Measurements from ENCODE around the gene DESI1.
"Not testable (repeated sequence)": the region's sequence is repeated elsewhere in the genome, so short reads cannot be mapped to it uniquely, and the experiment has no call there.

DESI1 gene

DNA sequence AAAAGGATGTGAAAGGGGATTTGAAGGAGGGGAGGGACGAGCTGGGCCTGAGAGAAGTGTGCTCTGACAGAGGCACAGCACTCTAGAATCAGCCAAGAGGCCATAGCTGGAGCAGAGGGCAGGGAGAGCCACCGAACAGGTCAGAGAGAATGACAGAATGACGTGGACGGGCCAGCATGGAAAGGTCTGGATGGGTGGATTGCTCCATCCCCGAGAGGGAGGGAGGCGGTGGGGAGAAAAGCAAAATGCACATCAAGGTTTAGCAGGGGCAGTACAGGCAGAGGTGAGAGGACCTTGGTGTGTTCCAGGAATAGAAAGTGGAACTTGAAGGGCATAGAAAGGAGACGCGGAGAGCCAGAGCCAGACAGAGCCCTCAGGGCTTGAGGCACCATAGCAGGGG lies 38.1 kb downstream of the DESI1 start:
- no peak for DNase-seq

DNA sequence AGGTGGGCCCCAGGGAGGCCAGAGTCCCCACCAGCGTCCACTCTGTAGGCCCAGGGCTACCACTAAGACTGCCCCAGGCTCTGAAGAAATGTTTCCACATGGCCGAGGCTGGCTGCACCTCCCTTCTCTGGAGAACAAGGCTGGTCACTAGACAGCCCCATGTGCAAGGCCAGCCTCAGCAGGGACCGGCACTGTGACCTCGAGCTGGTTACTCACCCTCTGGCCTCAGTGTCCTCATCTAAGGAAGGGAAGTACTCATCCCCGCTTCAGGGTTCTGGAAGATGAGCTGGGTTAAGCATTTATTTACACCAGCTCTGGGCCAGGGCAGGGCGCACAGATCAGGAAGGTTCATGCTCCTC lies 40.9 kb downstream of the DESI1 start:
- DNase-seq: no peak

DNA sequence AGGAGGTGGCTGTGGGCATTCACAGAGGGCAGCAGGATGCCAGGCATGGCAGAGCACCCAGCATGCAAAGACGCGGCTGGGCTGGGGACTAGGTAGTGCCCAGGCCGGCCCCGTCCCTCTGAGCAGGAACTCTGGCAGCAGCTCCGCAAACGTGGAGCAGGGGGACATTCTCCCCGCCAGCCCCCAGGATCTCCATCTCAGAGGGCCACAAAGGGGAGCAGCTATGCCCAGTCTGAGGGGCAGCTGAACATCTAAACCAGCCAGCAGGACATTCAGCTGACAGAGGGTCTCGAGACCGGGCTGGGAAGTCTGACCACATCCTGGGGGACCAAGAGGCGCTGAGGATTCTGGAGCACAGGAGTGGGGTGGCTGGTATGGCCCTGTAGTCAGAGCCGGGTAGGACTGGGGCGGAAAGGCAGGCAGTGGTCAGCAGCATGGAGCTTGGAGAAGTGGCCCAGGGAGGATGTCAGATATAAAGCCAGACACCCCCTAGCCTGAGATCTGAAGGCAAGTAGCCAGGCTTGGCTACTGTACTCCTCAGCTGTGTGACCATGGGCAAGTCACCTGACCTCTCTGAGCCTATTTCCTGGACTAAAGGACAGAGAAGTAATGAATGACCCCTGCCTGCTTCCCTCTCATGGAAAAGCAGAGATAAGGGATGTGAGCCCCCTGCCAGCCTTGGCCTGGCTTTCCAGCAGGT lies 41.4 kb downstream of the DESI1 start:
- no peak for DNase-seq

DNA sequence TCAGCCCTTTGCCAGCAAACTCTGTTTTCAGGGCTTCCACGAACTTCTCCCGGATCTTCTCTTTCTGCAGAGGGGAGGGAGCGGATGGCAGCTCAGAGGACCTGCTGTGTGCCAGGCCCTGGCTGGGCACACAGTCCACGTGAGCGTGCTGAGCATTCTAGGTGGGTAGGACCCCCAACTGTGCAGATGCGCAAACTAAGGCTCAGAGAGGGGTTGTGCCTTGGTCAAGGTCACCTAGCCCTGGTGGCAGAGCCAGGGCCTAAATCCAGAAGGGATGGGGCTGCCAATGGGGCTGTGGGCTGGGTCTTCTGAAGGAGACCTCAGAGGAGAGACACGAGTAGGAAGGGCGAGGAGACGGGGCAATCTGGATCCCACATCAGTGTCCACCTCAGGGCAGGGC lies 42.0 kb downstream of the DESI1 start:
- DNase-seq: no peak

DNA sequence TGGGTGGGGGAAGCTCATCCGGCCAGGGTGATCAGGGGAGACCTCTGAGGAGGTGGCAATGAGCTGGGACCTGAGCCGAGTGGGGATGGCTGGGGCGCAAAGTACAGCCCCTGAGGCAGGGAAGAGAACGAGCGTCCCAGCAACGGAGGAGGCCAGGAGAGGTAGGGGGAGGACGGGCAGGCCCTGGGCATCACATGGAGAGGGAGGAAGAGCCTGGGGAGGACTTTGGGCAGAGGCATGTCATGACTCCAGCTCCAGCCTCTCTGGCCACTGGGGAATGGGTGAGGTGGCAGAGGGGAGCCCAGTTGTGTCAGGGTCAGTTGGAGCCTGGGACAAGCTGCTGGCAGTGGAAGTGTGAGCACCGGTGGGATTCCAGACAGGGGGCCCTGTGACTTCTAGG lies 42.7 kb downstream of the DESI1 start:
- no peak for DNase-seq

DNA sequence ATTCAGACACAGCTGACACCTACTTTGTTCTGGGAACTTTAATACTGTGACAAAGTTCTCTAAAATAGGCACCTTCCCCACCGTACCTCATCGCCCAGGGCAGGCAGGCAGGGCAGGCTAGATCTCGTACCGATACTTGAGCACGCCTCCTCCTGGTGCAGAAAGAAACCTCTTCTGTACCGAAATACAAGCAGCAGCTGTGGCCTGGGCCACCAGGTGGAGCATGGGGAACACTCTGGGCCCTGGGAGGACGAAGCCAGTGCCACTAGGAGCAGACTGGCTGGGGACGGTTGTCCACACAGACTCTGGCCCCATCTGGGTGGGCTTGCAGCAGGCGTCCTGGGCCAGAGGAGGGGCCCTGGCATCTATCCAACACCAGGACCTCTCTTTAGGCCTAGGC lies 44.0 kb downstream of the DESI1 start:
- peak; percentile 38 for DNase-seq

DNA sequence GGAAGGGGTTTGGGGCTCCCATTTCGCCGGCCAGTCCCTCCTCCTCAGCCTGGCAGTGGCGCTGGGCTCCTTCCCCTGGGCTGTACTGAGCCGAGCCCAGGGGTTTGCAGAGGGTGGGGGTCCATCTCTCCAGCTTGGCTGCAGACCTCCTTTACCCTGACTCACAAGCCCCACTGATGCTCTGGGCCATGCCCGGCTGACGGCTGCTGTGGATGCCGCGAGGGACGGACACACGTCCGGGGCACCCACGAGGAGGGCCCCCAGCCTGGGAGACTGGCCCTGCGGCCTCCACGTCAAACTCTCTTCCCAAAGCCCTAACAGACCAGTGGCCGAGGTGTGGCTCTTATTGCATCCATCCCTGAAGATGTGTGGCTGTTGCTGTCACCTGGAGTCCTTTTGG lies 45.3 kb downstream of the DESI1 start:
- no peak for DNase-seq

DNA sequence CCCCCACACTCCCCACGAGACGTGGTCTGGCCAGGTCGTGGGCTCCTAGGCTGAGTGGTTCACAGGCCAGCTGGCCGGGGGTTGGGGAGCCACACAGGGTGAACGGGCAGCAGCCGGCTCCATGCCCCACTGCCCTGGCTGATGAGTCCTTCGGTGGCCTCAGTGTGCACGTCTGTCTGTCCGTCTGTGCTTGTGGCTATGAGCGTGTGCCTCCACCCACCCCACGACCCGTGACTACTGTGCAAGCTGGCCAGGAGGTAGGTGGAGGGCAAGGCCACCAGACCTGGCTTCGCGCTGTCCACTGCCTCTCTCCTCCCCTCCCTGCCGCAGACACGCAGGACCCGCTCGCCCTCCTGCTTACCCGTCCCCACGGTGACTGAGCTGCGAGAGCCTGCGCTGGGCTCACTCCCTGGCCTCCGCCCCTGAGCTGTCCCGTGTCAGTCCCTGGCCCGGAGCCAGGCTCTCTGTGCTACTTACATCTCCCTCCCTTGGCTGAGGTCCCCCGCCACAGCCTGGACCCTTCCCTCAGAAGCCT lies 45.9 kb downstream of the DESI1 start:
- DNase-seq: no peak

DNA sequence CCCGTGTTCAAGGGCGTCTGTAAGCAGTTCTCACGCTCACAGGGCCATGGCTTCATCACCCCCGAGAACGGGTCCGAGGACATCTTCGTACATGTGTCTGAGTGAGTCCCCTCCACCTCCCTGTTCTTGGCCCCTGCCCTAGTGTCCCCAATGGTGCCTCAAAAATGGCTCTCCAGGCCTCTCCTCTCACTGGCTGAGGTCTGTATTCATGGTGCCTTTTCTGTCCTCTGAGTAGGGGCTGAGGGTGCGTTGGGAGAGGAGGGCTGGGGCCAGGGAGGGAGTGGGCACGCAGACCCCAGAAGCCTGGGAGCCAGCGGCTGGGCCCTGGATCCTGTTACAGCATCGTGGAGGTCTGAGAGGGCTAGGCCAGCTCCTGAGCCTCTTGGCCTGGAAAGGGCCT lies 47.2 kb downstream of the DESI1 start:
- no peak for DNase-seq

DNA sequence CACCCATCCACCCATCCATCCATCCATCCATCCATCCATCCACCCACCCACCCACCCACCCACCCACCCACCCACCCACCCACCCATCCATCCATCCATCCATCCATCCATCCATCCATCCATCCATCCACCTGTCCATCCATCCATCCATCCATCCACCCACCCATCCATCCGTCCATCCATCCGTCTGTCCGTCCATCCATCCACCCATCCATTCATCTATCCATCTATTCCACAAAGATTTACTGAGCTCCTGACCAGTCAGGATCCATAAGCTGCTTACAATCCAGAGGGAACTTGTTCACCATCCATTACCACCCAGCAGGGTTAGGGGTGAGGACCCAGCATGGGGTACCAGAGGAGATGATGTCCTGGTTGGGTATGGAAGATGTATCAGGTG lies 48.5 kb downstream of the DESI1 start:
- not testable (repeated sequence) for DNase-seq

DNA sequence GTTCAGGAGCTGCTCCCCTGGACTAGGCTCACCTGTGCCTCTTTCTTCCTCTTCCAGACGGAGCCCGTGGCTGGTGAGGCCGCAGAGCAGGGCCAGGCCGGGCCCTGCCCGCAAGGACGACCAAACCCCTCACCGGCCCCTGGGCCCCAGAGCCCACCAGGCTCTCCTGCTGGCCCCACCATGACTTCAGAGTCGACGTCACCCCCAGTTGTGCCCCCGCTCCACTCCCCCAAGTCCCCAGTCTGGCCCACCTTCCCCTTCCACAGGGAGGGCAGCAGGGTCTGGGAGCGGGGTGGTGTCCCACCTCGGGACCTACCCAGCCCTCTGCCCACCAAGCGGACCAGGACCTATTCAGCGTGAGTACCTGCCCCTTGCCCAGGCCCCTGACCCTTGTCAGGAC lies 49.1 kb downstream of the DESI1 start:
- no peak for DNase-seq

DNA sequence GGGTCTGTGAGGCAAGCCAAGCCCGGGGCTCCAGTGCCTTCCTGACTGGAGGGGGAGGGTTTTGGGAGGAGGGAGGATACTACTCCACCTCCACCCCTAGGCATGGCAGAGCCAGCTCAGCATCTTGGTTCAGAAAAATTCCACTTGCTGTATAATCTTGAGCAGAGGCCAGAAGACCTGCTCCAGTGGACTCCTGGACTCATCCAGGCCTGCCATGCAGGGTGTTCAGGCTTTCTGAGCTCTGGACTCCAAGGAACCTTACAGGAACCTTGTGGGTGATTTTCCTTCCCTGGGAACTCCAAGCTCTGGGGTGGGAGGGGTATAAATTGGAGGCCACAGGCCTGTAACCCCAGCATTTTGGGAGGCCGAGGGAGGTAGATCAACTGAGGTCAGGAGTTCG lies 50.6 kb downstream of the DESI1 start:
- no peak for DNase-seq

DNA sequence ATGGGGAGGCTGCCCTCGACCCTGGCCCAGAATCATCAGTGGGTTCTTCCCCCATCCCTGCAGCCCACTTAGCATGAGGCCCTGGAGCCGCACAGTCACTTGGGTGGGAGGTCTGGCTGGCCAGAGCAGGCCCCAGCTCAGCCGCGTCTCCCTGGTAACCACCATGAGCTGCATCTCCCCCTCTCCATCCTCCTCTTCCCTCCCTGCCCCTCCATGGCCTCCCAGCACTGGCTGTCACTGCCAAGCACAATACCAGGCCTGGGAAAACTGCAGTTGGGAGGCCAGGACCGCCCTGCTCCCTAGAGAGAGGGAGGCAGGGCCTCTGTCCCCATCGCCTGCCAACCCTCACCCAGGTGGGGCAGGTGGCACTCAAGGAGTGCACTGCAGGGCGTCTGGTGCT lies 52.0 kb downstream of the DESI1 start:
- no peak for DNase-seq

DNA sequence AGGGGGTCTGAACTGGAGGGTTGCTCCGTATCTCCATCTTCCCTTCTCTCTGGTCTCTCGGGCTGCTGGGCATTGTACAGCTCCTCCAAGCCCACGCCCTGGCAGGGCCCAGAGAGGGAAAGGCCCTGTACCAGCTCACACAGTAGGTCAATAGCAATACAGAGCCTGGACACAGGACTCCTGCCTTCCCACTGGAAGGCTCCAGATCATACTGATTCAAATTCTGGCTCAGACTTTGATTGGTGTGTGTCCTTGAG lies 53.4 kb downstream of the DESI1 start:
- no peak for DNase-seq

DNA sequence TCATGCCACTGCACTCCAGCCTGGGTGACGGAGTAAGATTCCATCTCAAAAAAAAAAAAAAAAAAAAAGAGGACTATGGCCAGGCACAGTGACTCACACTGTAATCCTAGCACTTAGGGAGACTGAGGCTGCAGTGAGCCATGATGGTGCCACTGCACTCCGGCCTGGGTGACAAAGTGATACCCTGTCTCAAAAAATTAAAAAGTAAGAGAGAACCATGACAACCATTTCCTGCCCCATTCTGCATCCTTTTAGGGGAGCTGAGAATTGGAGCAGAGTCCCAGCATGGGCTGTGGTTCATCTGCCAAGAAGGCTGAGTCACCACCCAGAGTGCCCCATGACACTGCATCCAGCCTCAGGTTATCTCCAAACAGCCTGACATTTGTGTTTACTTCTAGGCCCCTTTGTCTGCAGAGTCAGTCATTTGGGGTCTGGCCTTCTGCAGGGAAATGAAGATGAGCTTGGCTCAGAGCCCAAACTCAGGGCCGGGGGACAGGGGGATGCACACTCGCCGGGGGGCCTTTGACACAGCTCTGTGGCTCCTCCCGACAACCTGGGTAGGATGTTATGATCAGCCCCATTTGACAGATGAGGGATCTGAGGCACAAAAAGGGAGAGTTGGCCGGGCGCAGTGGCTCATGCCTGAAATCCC lies 55.3 kb downstream of the DESI1 start:
- no peak for DNase-seq

DNA sequence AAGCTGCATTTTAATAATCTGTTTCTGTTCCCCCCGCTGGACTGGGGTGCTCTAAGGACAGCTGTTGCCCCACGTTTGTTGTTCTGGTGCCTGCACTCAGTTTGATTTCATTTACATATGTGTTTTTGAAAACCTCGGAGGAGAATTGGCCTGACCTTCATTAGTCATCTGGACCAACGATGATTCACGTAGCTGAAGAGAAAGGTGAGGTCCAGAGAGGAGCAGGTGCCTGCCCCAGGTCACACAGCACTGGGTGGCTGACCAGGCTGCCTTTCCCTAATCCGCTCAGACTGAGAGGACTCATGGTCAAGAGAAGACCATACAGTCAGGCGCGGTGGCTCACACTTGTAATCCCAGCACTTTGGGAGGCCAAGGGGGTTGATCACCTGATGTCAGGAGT lies 56.3 kb downstream of the DESI1 start:
- no peak for DNase-seq

DNA sequence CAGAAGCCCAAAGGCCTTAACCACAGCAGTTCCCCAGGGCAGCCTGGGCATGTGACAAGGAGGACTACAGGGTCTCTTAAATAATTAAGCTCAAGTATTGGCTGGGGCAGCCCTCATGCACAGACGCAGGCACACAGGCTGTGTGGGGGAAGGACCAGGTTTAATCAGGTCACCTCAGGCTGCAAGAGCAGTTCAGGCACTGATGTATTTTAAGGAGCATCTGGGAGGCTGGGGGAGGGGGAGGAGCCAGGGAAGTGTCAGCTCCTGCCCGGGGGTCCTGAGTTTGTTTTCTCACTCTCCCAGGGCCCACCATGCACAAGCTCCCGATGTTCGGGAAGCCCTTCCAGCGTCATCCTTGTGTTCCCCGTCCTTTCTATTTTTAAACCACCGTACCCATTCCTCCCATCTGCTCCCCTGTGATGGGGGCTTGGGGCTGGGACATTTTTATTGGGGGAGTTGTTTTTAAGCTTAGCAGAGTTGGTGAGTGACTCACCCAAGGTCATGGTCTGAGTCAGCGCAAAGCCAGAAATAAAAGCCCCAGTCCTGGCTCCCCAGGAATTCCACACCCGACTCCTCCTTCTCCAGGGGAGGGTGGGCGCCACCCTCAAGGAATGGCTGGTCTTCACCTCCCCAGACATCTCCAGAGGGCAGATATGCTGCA lies 57.7 kb downstream of the DESI1 start:
- DNase-seq: no peak

DNA sequence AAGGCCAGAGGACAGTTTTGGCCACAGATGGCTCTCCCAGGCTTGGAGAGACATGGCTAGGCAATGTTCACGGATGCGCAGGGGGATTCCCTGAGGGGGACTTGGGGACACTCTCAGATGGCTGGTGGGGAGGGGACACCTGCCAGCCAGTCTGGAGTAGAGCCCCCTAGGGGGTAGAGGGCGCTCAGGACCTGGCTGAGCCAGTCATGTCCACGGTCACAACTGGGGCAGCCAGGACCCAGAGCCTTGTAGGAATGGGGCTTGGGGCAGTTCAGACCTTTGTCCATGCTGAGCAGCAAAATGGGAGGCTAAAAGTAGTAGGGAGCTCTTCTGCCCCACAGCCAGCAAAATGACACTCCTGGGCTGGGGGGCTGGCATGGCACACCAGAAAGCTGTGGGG lies 58.4 kb downstream of the DESI1 start:
- DNase-seq: no peak

DNA sequence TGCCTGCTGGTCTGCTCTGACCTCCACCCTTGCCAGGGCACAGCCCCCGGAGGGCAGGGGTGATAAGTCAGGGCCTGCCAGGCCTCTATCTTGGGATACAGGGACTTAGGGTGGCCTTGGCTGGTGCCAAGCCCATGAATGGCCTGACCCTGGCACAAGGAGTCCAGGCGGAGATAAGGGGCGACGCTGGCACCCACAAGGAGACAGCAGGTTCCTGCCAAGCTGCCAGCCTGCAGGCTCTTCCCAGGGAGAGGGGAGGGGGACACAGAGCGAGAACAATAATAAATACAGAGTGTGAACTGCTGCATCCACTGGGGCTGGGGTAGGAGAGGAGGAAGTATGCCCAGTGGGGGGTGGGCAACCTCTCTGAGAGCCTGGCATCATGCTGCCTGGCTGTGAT lies 59.1 kb downstream of the DESI1 start:
- DNase-seq: no peak

DNA sequence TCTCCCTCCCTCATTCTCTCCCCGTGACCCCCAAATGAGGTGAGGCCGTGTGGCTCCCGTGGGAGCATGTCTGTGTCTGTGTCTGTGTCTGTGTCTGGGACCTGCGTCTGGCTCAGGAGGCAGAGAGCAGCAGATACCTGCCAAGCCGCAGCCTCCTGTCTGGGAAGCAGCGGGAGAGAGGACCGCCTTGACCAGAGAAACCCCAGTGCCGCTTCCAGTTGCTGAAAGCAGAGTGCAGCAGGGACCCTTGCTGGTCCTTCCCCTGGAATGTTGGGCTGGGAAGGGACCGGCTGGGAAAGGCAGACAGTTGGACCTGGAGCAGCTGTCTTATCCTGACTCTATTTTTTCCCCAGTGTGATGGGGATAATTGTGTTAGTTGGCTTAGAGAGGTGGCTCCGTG lies 59.5 kb downstream of the DESI1 start:
- no peak for DNase-seq

DNA sequence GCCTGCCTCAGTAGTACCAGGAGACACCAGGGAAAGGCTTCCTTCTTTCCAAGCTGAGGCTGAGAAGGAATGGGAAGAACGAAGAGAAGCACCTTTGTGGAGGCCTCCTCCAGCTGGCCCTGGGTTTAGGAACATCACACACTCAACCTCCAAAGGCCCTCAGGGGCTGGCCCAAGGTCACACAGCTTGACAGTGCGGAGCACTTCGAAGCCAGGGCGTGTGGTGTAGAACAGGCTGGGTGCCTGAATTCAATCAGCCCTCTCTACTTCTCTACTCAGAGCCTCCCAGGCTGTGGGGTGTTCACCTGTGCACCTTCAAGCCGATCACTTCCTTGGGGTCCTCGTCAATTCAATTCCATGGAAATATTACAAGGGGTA lies 60.8 kb downstream of the DESI1 start:
- no peak for DNase-seq

DNA sequence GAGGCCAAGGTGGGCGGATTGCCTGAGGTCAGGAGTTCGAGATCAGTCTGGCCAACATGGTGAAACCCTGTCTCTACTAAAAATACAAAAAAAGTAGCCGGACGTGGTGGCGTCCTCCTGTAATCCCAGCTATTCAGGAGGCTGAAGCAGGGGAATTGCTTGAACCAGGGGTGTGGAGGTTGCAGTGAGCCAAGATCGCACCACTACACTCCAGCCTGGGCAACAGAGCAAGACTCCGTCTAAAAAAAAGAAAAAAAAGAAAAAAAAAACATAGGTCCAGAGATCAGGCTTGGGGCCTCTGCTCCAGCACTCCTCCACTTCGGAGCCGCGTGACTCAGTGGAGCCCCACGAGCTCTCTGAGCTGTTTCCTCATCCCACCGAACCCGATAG lies 62.6 kb downstream of the DESI1 start:
- DNase-seq: not testable (repeated sequence)

DNA sequence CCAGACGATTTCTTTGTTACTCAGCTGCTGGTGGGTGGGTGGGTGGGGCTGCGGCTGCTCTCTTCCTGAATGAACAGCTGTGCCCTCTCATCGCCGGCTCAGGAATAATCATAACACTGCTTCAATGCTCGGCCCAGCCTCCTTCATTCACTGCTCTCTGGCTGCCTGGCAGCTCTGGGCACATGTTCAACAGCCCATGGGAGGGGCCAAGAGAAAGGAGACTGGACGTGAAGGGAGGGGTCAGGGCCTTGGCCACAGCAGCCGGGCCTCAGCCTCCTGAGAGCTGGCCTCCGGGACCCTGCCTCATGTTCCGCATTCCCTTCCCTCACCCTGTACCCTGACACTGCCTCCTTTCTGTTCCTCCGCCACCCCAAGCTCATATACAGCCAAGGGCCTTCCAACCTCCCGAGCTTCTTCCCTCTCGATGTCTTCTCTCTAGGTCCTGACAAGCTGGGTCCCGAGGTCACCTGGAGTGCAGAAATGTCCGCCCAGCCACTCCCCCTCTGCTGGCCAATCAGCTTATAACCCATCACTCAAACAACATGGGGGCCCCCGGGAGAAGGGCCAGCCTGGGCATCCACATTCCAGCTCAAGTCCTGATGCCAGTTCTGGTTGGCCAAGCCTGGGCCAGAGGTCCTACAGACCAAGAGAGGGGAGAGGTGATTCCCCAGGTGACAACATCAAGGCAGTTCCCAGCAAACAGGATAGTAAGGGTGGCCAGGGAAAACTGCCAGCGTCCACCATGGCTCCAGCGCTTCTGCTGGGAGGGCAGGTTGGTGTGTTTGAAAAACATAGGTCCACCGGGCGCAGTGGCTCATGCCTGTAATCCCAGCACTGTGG lies 63.2 kb downstream of the DESI1 start:
- no peak for DNase-seq

DNA sequence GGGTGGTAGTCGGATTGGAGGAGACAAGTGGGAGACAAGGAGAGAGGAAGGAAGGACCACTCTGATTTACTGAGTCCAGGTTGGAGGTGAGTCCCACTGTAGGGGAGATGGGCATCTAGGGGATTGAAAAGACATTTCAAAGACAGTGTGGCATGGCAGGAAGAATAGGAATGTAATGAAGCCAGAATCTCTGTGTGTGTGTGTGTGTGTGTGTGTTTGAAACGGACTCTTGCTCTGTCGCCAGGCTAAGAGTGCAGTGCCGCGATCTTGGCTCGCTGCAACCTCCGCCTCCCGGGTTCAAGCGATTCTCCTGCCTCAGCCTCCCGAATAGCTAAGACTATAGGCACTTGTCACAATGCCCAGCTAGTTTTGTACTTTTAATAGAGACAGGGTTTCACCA lies 64.3 kb downstream of the DESI1 start:
- DNase-seq: no peak
